Measurements from ENCODE around the gene ISG15. TPM values are rescaled to one million over a fixed set of nuclear protein-coding genes. Genes with fewer than 3 reads are reported as not detected.
A peak's percentile ranks its signal among the peaks of the same experiment; 100 is the strongest.

The ISG15 gene
- total RNA-seq, 1 experiment from 2014 or later: 758 TPM

GRCh38 chr1:1040004-1040991 is 27.0 kb downstream of the ISG15 start:
- Histone ChIP-seq H3K27ac (ENCODE audit: low read length) (no peak overlapping the region), H3F3A (ENCODE audit: low read length, unreplicated experiment) (no peaks in the 10 kb centered on the region), H4K20me1 (ENCODE audit: low read length) (peaks cover 68% of the 10 kb centered on the region), H3K9me3 (ENCODE audit: low read length) (no peaks in the 10 kb centered on the region), H3K4me3 (ENCODE audit: low read length) (peak overlapping the region; percentile 27; the same call in 1 of the 2 replicates), H3K36me3 (ENCODE audit: low read depth, low read length) (peaks cover 58% of the 10 kb centered on the region), H3K27me3 (ENCODE audit: low read length) (no peaks in the 10 kb centered on the region), H3K4me1 (ENCODE audit: insufficient read depth, low read length) (peaks cover 11% of the 10 kb centered on the region), H3K4me2 (ENCODE audit: low read length) (peak overlapping the region; percentile 69), H3K9me2 (replicated peaks; ENCODE audit: low read length) (no peaks in the 10 kb centered on the region), H3K9ac (ENCODE audit: low read length) (no peak overlapping the region), H3K79me2 (ENCODE audit: low read length) (peaks cover 58% of the 10 kb centered on the region), H2AFZ (ENCODE audit: low read length) (no peak overlapping the region)
- no TSS peak for BruUV-seq (replicated peaks)
- ChIA-PET CTCF (interaction anchor here (0.5 kb wide), 1 partner anchor 24 kb away, joined by 4 read pairs; no protein-coding TSS in a partner anchor), POLR2A (ENCODE audit: unreplicated experiment) (interaction anchor here (0.7 kb wide), 1 partner anchor 26 kb away, joined by 6 read pairs; no protein-coding TSS in a partner anchor)
- ATAC-seq (peak; percentile 90), DNase-seq (peak; percentile 95)
- intact Hi-C loops (cut with micrococcal nuclease): no loop called here
- TF ChIP-seq EZH2phosphoT487 (IDR thresholded peaks at IDR 0.05; ENCODE audit: borderline replicate concordance, low read length): no peak; the same call in 1 of the 2 replicates
- TF ChIP-seq CTCF (conservative IDR thresholded peaks at IDR 0.05; ENCODE audit: low read depth, low read length): 0 out of 2 replicates have a peak, but pooled peaks have one; percentile 14
- no peak for TF ChIP-seq EZH2 (IDR thresholded peaks at IDR 0.05; ENCODE audit: low read length, unreplicated experiment)

GRCh38 chr1:1041092-1041523 is 27.8 kb downstream of the ISG15 start:
- peaks cover 59% of the 10 kb centered on the region for H3K36me3 ChIP-seq (ENCODE audit: low read depth, low read length)
- peaks cover 11% of the 10 kb centered on the region for H3K4me1 ChIP-seq (ENCODE audit: insufficient read depth, low read length)
- peaks cover 60% of the 10 kb centered on the region for H4K20me1 ChIP-seq (ENCODE audit: low read length)
- no peaks in the 10 kb centered on the region for H3F3A ChIP-seq (ENCODE audit: low read length, unreplicated experiment)
- H3K4me2 ChIP-seq (ENCODE audit: low read length): no peak overlapping the region
- H3K9me3 ChIP-seq (ENCODE audit: low read length): no peaks in the 10 kb centered on the region
- no peaks in the 10 kb centered on the region for H3K27me3 ChIP-seq (ENCODE audit: low read length)
- no peak for ATAC-seq
- H3K4me3 ChIP-seq (ENCODE audit: low read length): no peak overlapping the region
- H2AFZ ChIP-seq (ENCODE audit: low read length): no peak overlapping the region
- POLR2A ChIA-PET (ENCODE audit: unreplicated experiment): no interaction called here
- H3K79me2 ChIP-seq (ENCODE audit: low read length): peaks cover 50% of the 10 kb centered on the region
- CTCF ChIA-PET: interaction anchor here (0.5 kb wide), 1 partner anchor 23 kb away, joined by 4 read pairs; no protein-coding TSS in a partner anchor
- no peaks in the 10 kb centered on the region for H3K9me2 ChIP-seq (replicated peaks; ENCODE audit: low read length)
- no TSS peak for BruUV-seq (replicated peaks)
- H3K27ac ChIP-seq (ENCODE audit: low read length): no peak overlapping the region
- H3K9ac ChIP-seq (ENCODE audit: low read length): no peak overlapping the region
- intact Hi-C loops (cut with micrococcal nuclease): no loop called here
- no peak for DNase-seq
- TF ChIP-seq CTCF (conservative IDR thresholded peaks at IDR 0.05; ENCODE audit: low read depth, low read length) (no peak), EZH2phosphoT487 (IDR thresholded peaks at IDR 0.05; ENCODE audit: borderline replicate concordance, low read length) (no peak), EZH2 (IDR thresholded peaks at IDR 0.05; ENCODE audit: low read length, unreplicated experiment) (no peak)

All from PC-3 (cell line).